GM23338 (cell line): Measurements from ENCODE around the gene PLXNC1. TPM values are rescaled to one million over a fixed set of nuclear protein-coding genes. Genes with fewer than 3 reads are reported as not detected.
A peak's percentile ranks its signal among the peaks of the same experiment; 100 is the strongest.

Experiments
- ATAC-seq: fragments of 200-7000 bp; cut with Tn5 transposase; 3 replicates; pipeline ENCODE4 v1.9.1; 2020
- DNase-seq: peaks from one replicate; pipeline ENCODE4 v3.0.0-alpha.2; 2015; ENCODE audit warnings: low spot score
- H2AFZ ChIP-seq: fragments of 200-600 bp; sonication (generic); 2 replicates; pipeline ENCODE4 v1.8.0; 2016; ENCODE audit warnings: antibody characterized with exemption, mild to moderate bottlenecking, moderate library complexity
- H3F3A ChIP-seq: fragments of 200-600 bp; sonication (generic); replicated peaks from 2 replicates; pipeline ENCODE4 v1.8.0; 2017; ENCODE audit warnings: antibody characterized with exemption, mixed run types, low read depth
- H3K27ac ChIP-seq: fragments of 200-600 bp; sonication (generic); 2 replicates; pipeline ENCODE4 v1.6.1; 2016; ENCODE audit warnings: low read depth
- H3K27me3 ChIP-seq: fragments of 200-600 bp; sonication (generic); 2 replicates; pipeline ENCODE4 v1.8.0; 2016; ENCODE audit warnings: mild to moderate bottlenecking, mixed run types, moderate library complexity; ENCODE audit not compliant: insufficient read depth
- H3K36me3 ChIP-seq: fragments of 200-600 bp; sonication (generic); 2 replicates; pipeline ENCODE4 v1.8.0; 2016; ENCODE audit warnings: mild to moderate bottlenecking; ENCODE audit not compliant: insufficient read depth
- H3K4me1 ChIP-seq: fragments of 200-600 bp; sonication (generic); 2 replicates; pipeline ENCODE4 v1.8.0; 2016; ENCODE audit warnings: mild to moderate bottlenecking, moderate library complexity; ENCODE audit not compliant: insufficient read depth
- H3K4me2 ChIP-seq: fragments of 200-600 bp; sonication (generic); 2 replicates; pipeline ENCODE4 v1.7.1; 2017; ENCODE audit warnings: mixed run types
- H3K4me3 ChIP-seq: fragments of 200-600 bp; sonication (generic); 2 replicates; pipeline ENCODE4 v1.6.1; 2016; ENCODE audit warnings: mixed run types
- H3K79me2 ChIP-seq: fragments of 200-600 bp; sonication (generic); replicated peaks from 2 replicates; pipeline ENCODE4 v1.8.0; 2017; ENCODE audit warnings: mild to moderate bottlenecking; ENCODE audit not compliant: insufficient read depth
- H3K9me2 ChIP-seq: fragments of 200-600 bp; sonication (generic); 2 replicates; pipeline ENCODE4 v1.8.0; 2017; ENCODE audit not compliant: insufficient read depth
- H4K20me1 ChIP-seq: fragments of 200-600 bp; sonication (generic); replicated peaks from 2 replicates; pipeline ENCODE4 v1.8.0; 2017; ENCODE audit warnings: mild to moderate bottlenecking; ENCODE audit not compliant: insufficient read depth
- H3K27ac Mint-ChIP-seq: 2 replicates; pipeline ENCODE4 v1.8.0; 2020; ENCODE audit warnings: inconsistent platforms, mild to moderate bottlenecking, moderate library complexity, mixed read lengths
- H3K27me3 Mint-ChIP-seq: 3 replicates; pipeline ENCODE4 v1.8.0; 2022; ENCODE audit warnings: low read depth, mild to moderate bottlenecking, moderate library complexity, mixed read lengths, inconsistent platforms; ENCODE audit not compliant: insufficient read depth, poor library complexity
- H3K36me3 Mint-ChIP-seq: 3 replicates; pipeline ENCODE4 v1.8.0; 2021; ENCODE audit warnings: low read depth, mild to moderate bottlenecking, inconsistent platforms, moderate library complexity, mixed read lengths
- H3K4me1 Mint-ChIP-seq: 3 replicates; pipeline ENCODE4 v1.8.0; 2020; ENCODE audit warnings: mild to moderate bottlenecking, inconsistent platforms, mixed read lengths
- H3K4me3 Mint-ChIP-seq: 3 replicates; pipeline ENCODE4 v1.8.0; 2021; ENCODE audit warnings: moderate library complexity, mild to moderate bottlenecking, inconsistent platforms, mixed read lengths
- H3K9me3 Mint-ChIP-seq: 3 replicates; pipeline ENCODE4 v1.8.0; 2020; ENCODE audit warnings: moderate library complexity, mild to moderate bottlenecking, inconsistent platforms, mixed read lengths
- EZH2 ChIP-seq: fragments of 200-600 bp; sonication (generic); IDR thresholded peaks from one replicate; pipeline ENCODE4 v1.8.0; 2017; ENCODE audit warnings: antibody characterized with exemption, mild to moderate bottlenecking, low read depth; ENCODE audit not compliant: unreplicated experiment
- JUNB ChIP-seq: IDR thresholded peaks from one replicate; pipeline ENCODE4 v1.6.1; 2016; ENCODE audit warnings: antibody characterized with exemption; ENCODE audit not compliant: unreplicated experiment
- POLR2AphosphoS5 ChIP-seq: IDR thresholded peaks from 2 replicates; pipeline ENCODE4 v1.6.1; 2016; ENCODE audit warnings: antibody characterized with exemption, low read depth
- STAT1 ChIP-seq: IDR thresholded peaks from one replicate; pipeline ENCODE4 v1.6.1; 2016; ENCODE audit warnings: antibody characterized with exemption; ENCODE audit not compliant: unreplicated experiment
- ZNF114 ChIP-seq: fragments of 250-450 bp; sonication (Bioruptor Pico); IDR thresholded peaks from 2 replicates; pipeline ENCODE4 v1.5.0; 2020; ENCODE audit warnings: mild to moderate bottlenecking, moderate library complexity
- polyA plus RNA-seq: library from polyadenylated mRNA; unstranded; fragments of >200 nt; fragmentation: Nextera tagmentation; extraction: Ambion mirVana; gene quantifications from 2 replicates; pipeline ENCODE4 v1.2.1, GENCODE V29; 2016
- total RNA-seq: library from RNA; depleted of rRNA; stranded (reverse); fragments of >200 nt; shearing (Covaris generic); gene quantifications from 2 replicates; pipeline ENCODE4 v1.2.3, GENCODE V29; 2014
- TF ChIP-seq, protein P1 (sequence below): IDR thresholded peaks from one replicate; pipeline ENCODE4 v1.6.1; 2018; ENCODE audit warnings: antibody characterized with exemption; ENCODE audit not compliant: unreplicated experiment
- TF ChIP-seq, protein P2 (sequence below): fragments of 250-450 bp; sonication (Bioruptor Pico); IDR thresholded peaks from 2 replicates; pipeline ENCODE4 v1.5.0; 2020; ENCODE audit warnings: mild to moderate bottlenecking, moderate library complexity
- TF ChIP-seq, protein P3 (sequence below): IDR thresholded peaks from 2 replicates; pipeline ENCODE4 v1.6.1; 2016; ENCODE audit warnings: antibody characterized with exemption

Gene PLXNC1
- total and polyA plus RNA-seq, 2 experiments from 2014 or later, result 1.9 to 6.5 TPM

DNA sequence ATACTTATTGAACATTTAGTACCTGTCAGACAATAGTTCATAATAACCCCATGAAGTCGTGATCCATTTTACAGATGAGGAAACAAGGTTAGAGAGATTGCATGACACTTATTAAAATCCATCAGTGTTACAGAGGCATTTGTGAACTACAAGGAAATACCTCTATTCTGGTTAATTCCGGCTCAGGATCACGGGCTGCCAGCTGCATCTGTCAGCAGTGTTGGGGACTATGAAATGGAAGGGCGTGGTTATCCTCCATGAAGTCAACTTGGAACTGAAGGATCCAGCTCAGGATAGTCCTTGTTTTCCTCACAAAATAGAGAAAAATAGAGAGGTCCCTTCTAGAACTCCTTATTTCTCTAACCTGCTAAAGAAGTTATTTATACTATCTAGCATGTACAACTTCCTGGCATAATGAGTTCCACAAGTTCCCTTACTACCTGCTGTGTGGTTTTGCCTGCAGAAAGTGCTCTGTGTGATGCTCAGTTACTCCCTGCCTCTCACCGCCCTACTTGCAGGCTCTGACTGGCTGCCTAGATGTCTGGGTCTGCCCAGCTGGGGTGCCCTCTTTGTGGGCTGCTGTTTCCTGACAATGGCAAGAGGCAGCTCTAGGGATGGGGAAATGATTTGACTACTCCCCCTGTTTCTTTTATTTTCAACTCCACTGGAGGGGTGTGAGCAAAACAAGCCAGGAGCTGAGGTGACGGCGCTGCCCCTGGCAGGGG lies 36.8 kb downstream of the PLXNC1 start:
- H4K20me1 ChIP-seq, result 0 out of 2 replicates have a peak, but pooled peaks cover 2% of the 10 kb centered on the region
- H3F3A ChIP-seq, result no peaks in the 10 kb centered on the region
- H3K4me3 ChIP-seq, result no peak overlapping the region
- TF ChIP-seq, protein P1, sequence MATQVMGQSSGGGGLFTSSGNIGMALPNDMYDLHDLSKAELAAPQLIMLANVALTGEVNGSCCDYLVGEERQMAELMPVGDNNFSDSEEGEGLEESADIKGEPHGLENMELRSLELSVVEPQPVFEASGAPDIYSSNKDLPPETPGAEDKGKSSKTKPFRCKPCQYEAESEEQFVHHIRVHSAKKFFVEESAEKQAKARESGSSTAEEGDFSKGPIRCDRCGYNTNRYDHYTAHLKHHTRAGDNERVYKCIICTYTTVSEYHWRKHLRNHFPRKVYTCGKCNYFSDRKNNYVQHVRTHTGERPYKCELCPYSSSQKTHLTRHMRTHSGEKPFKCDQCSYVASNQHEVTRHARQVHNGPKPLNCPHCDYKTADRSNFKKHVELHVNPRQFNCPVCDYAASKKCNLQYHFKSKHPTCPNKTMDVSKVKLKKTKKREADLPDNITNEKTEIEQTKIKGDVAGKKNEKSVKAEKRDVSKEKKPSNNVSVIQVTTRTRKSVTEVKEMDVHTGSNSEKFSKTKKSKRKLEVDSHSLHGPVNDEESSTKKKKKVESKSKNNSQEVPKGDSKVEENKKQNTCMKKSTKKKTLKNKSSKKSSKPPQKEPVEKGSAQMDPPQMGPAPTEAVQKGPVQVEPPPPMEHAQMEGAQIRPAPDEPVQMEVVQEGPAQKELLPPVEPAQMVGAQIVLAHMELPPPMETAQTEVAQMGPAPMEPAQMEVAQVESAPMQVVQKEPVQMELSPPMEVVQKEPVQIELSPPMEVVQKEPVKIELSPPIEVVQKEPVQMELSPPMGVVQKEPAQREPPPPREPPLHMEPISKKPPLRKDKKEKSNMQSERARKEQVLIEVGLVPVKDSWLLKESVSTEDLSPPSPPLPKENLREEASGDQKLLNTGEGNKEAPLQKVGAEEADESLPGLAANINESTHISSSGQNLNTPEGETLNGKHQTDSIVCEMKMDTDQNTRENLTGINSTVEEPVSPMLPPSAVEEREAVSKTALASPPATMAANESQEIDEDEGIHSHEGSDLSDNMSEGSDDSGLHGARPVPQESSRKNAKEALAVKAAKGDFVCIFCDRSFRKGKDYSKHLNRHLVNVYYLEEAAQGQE, result no peak
- TF ChIP-seq, protein P2, sequence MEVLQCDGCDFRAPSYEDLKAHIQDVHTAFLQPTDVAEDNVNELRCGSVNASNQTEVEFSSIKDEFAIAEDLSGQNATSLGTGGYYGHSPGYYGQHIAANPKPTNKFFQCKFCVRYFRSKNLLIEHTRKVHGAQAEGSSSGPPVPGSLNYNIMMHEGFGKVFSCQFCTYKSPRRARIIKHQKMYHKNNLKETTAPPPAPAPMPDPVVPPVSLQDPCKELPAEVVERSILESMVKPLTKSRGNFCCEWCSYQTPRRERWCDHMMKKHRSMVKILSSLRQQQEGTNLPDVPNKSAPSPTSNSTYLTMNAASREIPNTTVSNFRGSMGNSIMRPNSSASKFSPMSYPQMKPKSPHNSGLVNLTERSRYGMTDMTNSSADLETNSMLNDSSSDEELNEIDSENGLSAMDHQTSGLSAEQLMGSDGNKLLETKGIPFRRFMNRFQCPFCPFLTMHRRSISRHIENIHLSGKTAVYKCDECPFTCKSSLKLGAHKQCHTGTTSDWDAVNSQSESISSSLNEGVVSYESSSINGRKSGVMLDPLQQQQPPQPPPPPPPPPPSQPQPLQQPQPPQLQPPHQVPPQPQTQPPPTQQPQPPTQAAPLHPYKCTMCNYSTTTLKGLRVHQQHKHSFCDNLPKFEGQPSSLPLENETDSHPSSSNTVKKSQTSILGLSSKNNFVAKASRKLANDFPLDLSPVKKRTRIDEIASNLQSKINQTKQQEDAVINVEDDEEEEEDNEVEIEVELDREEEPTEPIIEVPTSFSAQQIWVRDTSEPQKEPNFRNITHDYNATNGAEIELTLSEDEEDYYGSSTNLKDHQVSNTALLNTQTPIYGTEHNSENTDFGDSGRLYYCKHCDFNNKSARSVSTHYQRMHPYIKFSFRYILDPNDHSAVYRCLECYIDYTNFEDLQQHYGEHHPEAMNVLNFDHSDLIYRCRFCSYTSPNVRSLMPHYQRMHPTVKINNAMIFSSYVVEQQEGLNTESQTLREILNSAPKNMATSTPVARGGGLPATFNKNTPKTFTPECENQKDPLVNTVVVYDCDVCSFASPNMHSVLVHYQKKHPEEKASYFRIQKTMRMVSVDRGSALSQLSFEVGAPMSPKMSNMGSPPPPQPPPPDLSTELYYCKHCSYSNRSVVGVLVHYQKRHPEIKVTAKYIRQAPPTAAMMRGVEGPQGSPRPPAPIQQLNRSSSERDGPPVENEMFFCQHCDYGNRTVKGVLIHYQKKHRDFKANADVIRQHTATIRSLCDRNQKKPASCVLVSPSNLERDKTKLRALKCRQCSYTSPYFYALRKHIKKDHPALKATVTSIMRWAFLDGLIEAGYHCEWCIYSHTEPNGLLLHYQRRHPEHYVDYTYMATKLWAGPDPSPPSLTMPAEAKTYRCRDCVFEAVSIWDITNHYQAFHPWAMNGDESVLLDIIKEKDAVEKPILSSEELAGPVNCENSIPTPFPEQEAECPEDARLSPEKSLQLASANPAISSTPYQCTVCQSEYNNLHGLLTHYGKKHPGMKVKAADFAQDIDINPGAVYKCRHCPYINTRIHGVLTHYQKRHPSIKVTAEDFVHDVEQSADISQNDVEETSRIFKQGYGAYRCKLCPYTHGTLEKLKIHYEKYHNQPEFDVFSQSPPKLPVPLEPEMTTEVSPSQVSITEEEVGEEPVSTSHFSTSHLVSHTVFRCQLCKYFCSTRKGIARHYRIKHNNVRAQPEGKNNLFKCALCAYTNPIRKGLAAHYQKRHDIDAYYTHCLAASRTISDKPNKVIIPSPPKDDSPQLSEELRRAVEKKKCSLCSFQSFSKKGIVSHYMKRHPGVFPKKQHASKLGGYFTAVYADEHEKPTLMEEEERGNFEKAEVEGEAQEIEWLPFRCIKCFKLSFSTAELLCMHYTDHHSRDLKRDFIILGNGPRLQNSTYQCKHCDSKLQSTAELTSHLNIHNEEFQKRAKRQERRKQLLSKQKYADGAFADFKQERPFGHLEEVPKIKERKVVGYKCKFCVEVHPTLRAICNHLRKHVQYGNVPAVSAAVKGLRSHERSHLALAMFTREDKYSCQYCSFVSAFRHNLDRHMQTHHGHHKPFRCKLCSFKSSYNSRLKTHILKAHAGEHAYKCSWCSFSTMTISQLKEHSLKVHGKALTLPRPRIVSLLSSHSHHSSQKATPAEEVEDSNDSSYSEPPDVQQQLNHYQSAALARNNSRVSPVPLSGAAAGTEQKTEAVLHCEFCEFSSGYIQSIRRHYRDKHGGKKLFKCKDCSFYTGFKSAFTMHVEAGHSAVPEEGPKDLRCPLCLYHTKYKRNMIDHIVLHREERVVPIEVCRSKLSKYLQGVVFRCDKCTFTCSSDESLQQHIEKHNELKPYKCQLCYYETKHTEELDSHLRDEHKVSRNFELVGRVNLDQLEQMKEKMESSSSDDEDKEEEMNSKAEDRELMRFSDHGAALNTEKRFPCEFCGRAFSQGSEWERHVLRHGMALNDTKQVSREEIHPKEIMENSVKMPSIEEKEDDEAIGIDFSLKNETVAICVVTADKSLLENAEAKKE (CRISPR knock-in tag), result no peak
- TF ChIP-seq EZH2, result no peak
- TF ChIP-seq STAT1, result no peak
- TF ChIP-seq, protein P3, sequence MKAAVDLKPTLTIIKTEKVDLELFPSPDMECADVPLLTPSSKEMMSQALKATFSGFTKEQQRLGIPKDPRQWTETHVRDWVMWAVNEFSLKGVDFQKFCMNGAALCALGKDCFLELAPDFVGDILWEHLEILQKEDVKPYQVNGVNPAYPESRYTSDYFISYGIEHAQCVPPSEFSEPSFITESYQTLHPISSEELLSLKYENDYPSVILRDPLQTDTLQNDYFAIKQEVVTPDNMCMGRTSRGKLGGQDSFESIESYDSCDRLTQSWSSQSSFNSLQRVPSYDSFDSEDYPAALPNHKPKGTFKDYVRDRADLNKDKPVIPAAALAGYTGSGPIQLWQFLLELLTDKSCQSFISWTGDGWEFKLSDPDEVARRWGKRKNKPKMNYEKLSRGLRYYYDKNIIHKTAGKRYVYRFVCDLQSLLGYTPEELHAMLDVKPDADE, result no peak
- TF ChIP-seq POLR2AphosphoS5, result no peak
- TF ChIP-seq ZNF114 (CRISPR knock-in tag), result no peak
- TF ChIP-seq JUNB, result no peak
- H3K27me3 ChIP-seq, result peaks cover 19% of the 10 kb centered on the region; the same call in 1 of the 2 replicates
- Mint-ChIP-seq H3K4me3 (no peak overlapping the region), H3K36me3 (no peaks in the 10 kb centered on the region), H3K27ac (no peak overlapping the region), H3K4me1 (peaks cover 10% of the 10 kb centered on the region; the same call in 2 of the 3 replicates), H3K27me3 (peaks cover 5% of the 10 kb centered on the region), H3K9me3 (no peaks in the 10 kb centered on the region)
- peaks cover 15% of the 10 kb centered on the region for H3K4me1 ChIP-seq
- DNase-seq (no peak), ATAC-seq (peak; percentile 20)
- H3K27ac ChIP-seq, result no peak overlapping the region
- no peak overlapping the region for H3K4me2 ChIP-seq
- no peaks in the 10 kb centered on the region for H3K79me2 ChIP-seq
- no peaks in the 10 kb centered on the region for H3K9me2 ChIP-seq
- no peak overlapping the region for H2AFZ ChIP-seq
- no peaks in the 10 kb centered on the region for H3K36me3 ChIP-seq
